Endothelial cell of umbilical vein (primary cell): ENCODE results near the gene CAMSAP3. TPM values are rescaled to one million over a fixed set of nuclear protein-coding genes. Genes with fewer than 3 reads are reported as not detected.

Experiments used
- BruUV-seq: library from RNA; stranded (reverse); fragments of 400-500 nt; replicated peaks from 2 replicates; lab custom pipeline; 2021; lab: Mats Ljungman, UMichigan
- CTCF ChIA-PET: fragments of 300-600, 350-600 bp; sonication (Branson Sonifier 250); formaldehyde crosslinking; loops from one replicate; lab custom pipeline; 2021; ENCODE audit warnings: antibody characterized with exemption, inconsistent platforms; lab: Charles Lee
- POLR2A ChIA-PET: fragments of 300-600, 350-600 bp; sonication (Branson Sonifier 250); formaldehyde crosslinking; loops from one replicate; lab custom pipeline; 2021; ENCODE audit warnings: antibody characterized with exemption, inconsistent platforms; lab: Charles Lee
- DNase-seq: peaks from one replicate; pipeline ENCODE4 v3.0.0-alpha.2; 2011; ENCODE audit warnings: low read depth, low spot score
- FAIRE-seq: peaks from 2 replicates; lab custom pipeline; 2011; peaks lifted over from hg19 to GRCh38; lab: Jason Lieb, UNC
- H2AFZ ChIP-seq: 2 replicates; pipeline ENCODE4 v1.6.0; 2012; ENCODE audit warnings: low read depth, low read length, control low read depth, inconsistent platforms
- H3K27ac ChIP-seq: 2 replicates; pipeline ENCODE4 v1.5.1; 2011; ENCODE audit warnings: low read depth, mild to moderate bottlenecking, control low read depth, low read length, moderate library complexity; ENCODE audit not compliant: insufficient read depth
- H3K27me3 ChIP-seq, 2 experiments: 2 replicates each; pipeline versions ENCODE4 v1.6.0 to v1.6.1; 2011; ENCODE audit warnings: low read length in 2 of 2, mixed read lengths in 1 of 2; ENCODE audit not compliant: control insufficient read depth in 2 of 2, insufficient read depth in 2 of 2
- H3K36me3 ChIP-seq, 2 experiments: 2 replicates in 1 of 2; 3 replicates in 1 of 2; pipeline ENCODE4 v1.5.1; 2011; ENCODE audit warnings: low read length in 2 of 2, mild to moderate bottlenecking in 1 of 2, moderate library complexity in 1 of 2; ENCODE audit not compliant: control insufficient read depth in 2 of 2, insufficient read depth in 2 of 2; ENCODE audit errors: extremely low read depth in 1 of 2
- H3K4me1 ChIP-seq: 3 replicates; pipeline ENCODE4 v1.5.1; 2011; ENCODE audit warnings: mild to moderate bottlenecking, low read length; ENCODE audit not compliant: control insufficient read depth, insufficient read depth; ENCODE audit errors: extremely low read depth
- H3K4me2 ChIP-seq: 2 replicates; pipeline ENCODE4 v1.6.1; 2011; ENCODE audit warnings: low read length, control low read depth, mixed read lengths; ENCODE audit not compliant: insufficient read depth
- H3K4me3 ChIP-seq, 3 experiments: fragments of 200-600 bp in 1 of 3; sonication (generic), shearing (Covaris generic) in 1 of 3; replicated peaks in 1 of 3; 2 replicates each; pipeline ENCODE4 v1.5.1; 2011 to 2016; ENCODE audit warnings: control low read depth in 3 of 3, low read length in 3 of 3, mild to moderate bottlenecking in 2 of 3, inconsistent platforms in 1 of 3, low read depth in 1 of 3, moderate library complexity in 1 of 3; ENCODE audit not compliant: insufficient read depth in 1 of 3
- H3K79me2 ChIP-seq: 2 replicates; pipeline ENCODE4 v1.6.0; 2012; ENCODE audit warnings: low read length, inconsistent platforms; ENCODE audit not compliant: control insufficient read depth, insufficient read depth
- H3K9ac ChIP-seq: replicated peaks from 2 replicates; pipeline ENCODE3; 2011; ENCODE audit warnings: low read length, control low read depth; ENCODE audit not compliant: insufficient read depth; ENCODE audit errors: extremely low read depth
- H3K9me1 ChIP-seq: replicated peaks from 3 replicates; pipeline ENCODE4 v1.6.0; 2011; ENCODE audit warnings: mild to moderate bottlenecking, low read length; ENCODE audit not compliant: control insufficient read depth, insufficient read depth; ENCODE audit errors: extremely low read depth
- H3K9me3 ChIP-seq: replicated peaks from 2 replicates; pipeline ENCODE4 v1.5.1; 2012; ENCODE audit warnings: low read length, inconsistent platforms; ENCODE audit not compliant: control insufficient read depth, insufficient read depth
- H4K20me1 ChIP-seq: replicated peaks from 2 replicates; pipeline ENCODE3; 2011; ENCODE audit warnings: mild to moderate bottlenecking, low read length; ENCODE audit not compliant: control insufficient read depth, insufficient read depth; ENCODE audit errors: extremely low read depth
- GATA2 ChIP-seq: IDR thresholded peaks from 2 replicates; pipeline ENCODE4 v1.7.0; 2011; ENCODE audit warnings: low read depth, mild to moderate bottlenecking, moderate library complexity, mixed read lengths, low read length; ENCODE audit not compliant: insufficient read length, insufficient read depth
- MYC ChIP-seq: IDR thresholded peaks from one replicate; pipeline ENCODE4 v1.6.1; 2011; ENCODE audit warnings: mild to moderate bottlenecking, low read depth, low read length
- POLR2AphosphoS5 ChIP-seq: IDR thresholded peaks from 2 replicates; pipeline ENCODE4 v1.6.1; 2012; ENCODE audit warnings: low read depth, mild to moderate bottlenecking, control low read depth, low read length, moderate library complexity; ENCODE audit not compliant: insufficient read depth
- dilution Hi-C: fragments of 300-500 bp; cut with MboI; formaldehyde crosslinking; loops from one replicate; pipeline ENCODE4 v1.15.0; 2019; ENCODE audit warnings: low sequenced_read_pairs; ENCODE audit not compliant: extremely low pct_ligation_motif_present
- intact Hi-C: fragments of 100-400 bp; cut with micrococcal nuclease; formaldehyde crosslinking; loops from one replicate; pipeline ENCODE4 v1.10.0; 2022
- polyA plus RNA-seq, 4 experiments: library from polyadenylated mRNA; depleted of rRNA in 3 of 4; stranded (reverse) in 3 of 4; unstranded in 1 of 4; fragments of >200 nt; gene quantifications; 2 replicates each; pipeline versions ENCODE4 v1.2.1 to v1.2.3, GENCODE V29; 2011 to 2012; ENCODE audit warnings: missing spikeins in 1 of 4
- total RNA-seq: library from RNA; stranded (reverse); gene quantifications from 2 replicates; pipeline ENCODE4 v1.2.3, GENCODE V29; 2021
- TF ChIP-seq, protein P1 (sequence below): IDR thresholded peaks from 2 replicates; pipeline ENCODE4 v1.6.1; 2011; ENCODE audit not compliant: insufficient read depth, insufficient read length
- TF ChIP-seq, protein P2 (sequence below), 2 donors: IDR thresholded peaks; 1 replicate in 1 of 2; 2 replicates in 1 of 2; pipeline ENCODE4 v1.5.1; 2011; ENCODE audit warnings: low read length in 2 of 2, mild to moderate bottlenecking in 2 of 2, moderate library complexity in 2 of 2, control low read depth in 1 of 2, inconsistent platforms in 1 of 2, low read depth in 1 of 2; ENCODE audit not compliant: insufficient read depth in 1 of 2; ENCODE audit errors: extremely low read depth in 1 of 2

The CAMSAP3 gene
- total and polyA plus RNA-seq, 2 donors (not counting 3 experiments of a cell fraction or from before 2014, with no cell fraction given): 0.11 to 0.22 TPM

DNA sequence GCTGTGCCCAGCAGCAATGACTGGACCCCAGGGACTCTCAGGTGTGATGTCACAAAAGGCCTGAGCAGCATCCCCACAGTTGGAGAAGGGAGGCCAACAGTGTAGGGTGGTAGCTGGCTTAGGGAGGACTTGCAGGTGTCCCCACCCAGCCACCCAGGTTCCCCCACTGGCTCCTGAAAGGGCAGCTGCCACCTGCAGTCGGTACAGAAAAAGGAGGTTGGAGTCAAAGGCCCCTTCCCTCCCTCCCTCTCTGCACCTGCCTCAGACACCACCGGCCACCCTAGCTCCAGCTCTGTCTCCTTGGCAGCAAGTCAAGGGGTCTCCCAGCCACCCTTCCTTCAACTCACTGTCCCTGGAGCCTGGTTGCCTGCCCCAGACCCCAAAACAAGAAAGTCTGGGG is 38.0 kb downstream of the CAMSAP3 start, which contains the start of gene PCP2:
PCP2 (minus strand) TSS at position 22 of the 400 bp plus-strand sequence. CDS start 262 bp downstream, outside the sequence.
- H3K9me3 ChIP-seq: no peaks in the 10 kb centered on the region
- dilution Hi-C loops: no loop called here
- H3K9me1 ChIP-seq: no peaks in the 10 kb centered on the region
- H3K4me1 ChIP-seq: peaks cover 17% of the 10 kb centered on the region
- H3K27me3 ChIP-seq: no peaks in the 10 kb centered on the region
- no TSS peak for BruUV-seq
- no peak within 1 kb of the TSS for H2AFZ ChIP-seq
- H4K20me1 ChIP-seq: no peaks in the 10 kb centered on the region
- no peak within 1 kb of the TSS for H3K9ac ChIP-seq
- H3K4me3 ChIP-seq: no peak within 1 kb of the TSS
- ChIA-PET CTCF (interaction anchor here (0.6 to 1.6 kb wide), 2 partner anchors 65 to 369 kb away, joined by 3 to 6 read pairs; no protein-coding TSS in a partner anchor), POLR2A (interaction anchor here (0.6 kb wide), 1 partner anchor 305 kb away, joined by 5 read pairs; no protein-coding TSS in a partner anchor)
- peaks cover 18% of the 10 kb centered on the region for H3K79me2 ChIP-seq
- intact Hi-C loops: no loop called here
- H3K36me3 ChIP-seq: peaks cover 0 to 4% of the 10 kb centered on the region in 2 experiments
- H3K4me2 ChIP-seq: no peak within 1 kb of the TSS
- H3K27ac ChIP-seq: no peak within 1 kb of the TSS
- no peak for DNase-seq
- TF ChIP-seq, protein P1, sequence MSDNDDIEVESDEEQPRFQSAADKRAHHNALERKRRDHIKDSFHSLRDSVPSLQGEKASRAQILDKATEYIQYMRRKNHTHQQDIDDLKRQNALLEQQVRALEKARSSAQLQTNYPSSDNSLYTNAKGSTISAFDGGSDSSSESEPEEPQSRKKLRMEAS: no peak
- no peak for FAIRE-seq

DNA sequence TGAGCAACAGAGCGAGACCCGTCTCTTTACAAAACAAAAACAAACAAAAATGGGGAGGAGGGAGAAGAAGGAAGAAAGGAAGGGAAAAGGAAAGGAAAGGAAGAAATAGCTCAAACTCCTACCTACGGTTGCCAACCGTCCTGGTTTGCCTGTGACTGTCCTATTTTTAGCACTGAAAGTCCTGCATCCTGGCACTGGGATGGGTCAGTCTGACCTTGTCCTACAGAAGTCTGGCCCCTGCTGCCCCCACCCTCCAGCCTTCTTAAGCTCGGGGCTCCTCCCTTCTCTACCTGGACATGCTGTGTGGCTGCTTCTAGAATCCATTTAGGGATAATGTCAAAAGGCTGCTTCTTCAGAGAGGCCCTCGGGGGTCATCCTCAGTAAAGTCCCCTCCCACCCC is 40.0 kb downstream of the CAMSAP3 start:
- FAIRE-seq: no peak
- CTCF ChIA-PET: interaction anchor here (0.7 kb wide), 2 partner anchors 45 to 68 kb away, joined by 3 read pairs; partner anchors contain the start of gene TRAPPC5

More for the DNA sequence above, 40.0 kb downstream of the CAMSAP3 start:
- no peaks in the 10 kb centered on the region for H3K27me3 ChIP-seq
- no peak overlapping the region for H3K9ac ChIP-seq
- DNase-seq: no peak
- no peak overlapping the region for H3K4me3 ChIP-seq
- no peak overlapping the region for H2AFZ ChIP-seq
- no peaks in the 10 kb centered on the region for H3K9me3 ChIP-seq
- H3K36me3 ChIP-seq: peaks cover 0 to 4% of the 10 kb centered on the region in 2 experiments
- H3K4me1 ChIP-seq: peaks cover 8% of the 10 kb centered on the region
- dilution Hi-C loops (no loop called here), intact Hi-C loops (no loop called here)
- POLR2A ChIA-PET: no interaction called here
- BruUV-seq: no TSS peak
- H3K79me2 ChIP-seq: peaks cover 2% of the 10 kb centered on the region
- H3K27ac ChIP-seq: no peak overlapping the region
- H3K9me1 ChIP-seq: no peaks in the 10 kb centered on the region
- no peak overlapping the region for H3K4me2 ChIP-seq
- TF ChIP-seq, protein P2, sequence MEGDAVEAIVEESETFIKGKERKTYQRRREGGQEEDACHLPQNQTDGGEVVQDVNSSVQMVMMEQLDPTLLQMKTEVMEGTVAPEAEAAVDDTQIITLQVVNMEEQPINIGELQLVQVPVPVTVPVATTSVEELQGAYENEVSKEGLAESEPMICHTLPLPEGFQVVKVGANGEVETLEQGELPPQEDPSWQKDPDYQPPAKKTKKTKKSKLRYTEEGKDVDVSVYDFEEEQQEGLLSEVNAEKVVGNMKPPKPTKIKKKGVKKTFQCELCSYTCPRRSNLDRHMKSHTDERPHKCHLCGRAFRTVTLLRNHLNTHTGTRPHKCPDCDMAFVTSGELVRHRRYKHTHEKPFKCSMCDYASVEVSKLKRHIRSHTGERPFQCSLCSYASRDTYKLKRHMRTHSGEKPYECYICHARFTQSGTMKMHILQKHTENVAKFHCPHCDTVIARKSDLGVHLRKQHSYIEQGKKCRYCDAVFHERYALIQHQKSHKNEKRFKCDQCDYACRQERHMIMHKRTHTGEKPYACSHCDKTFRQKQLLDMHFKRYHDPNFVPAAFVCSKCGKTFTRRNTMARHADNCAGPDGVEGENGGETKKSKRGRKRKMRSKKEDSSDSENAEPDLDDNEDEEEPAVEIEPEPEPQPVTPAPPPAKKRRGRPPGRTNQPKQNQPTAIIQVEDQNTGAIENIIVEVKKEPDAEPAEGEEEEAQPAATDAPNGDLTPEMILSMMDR (IDR thresholded peaks at IDR 0.05; ENCODE audit: extremely low read depth in 1 of 2, insufficient read depth in 1 of 2, low read depth in 1 of 2, low read length in 2 of 2): no peak
- TF ChIP-seq GATA2: no peak
- TF ChIP-seq POLR2AphosphoS5: no peak
- TF ChIP-seq MYC: no peak
- no peaks in the 10 kb centered on the region for H4K20me1 ChIP-seq
